CD4-positive, alpha-beta T cell (primary cell): ENCODE results near the gene GGTLC2. TPM values are rescaled to one million over a fixed set of nuclear protein-coding genes. Genes with fewer than 3 reads are reported as not detected.

Source experiments
- ATAC-seq: fragments of 200-7000 bp; cut with Tn5 transposase; one replicate; pipeline ENCODE4 v1.10.0; 2022; ENCODE audit warnings: mild to moderate bottlenecking; ENCODE audit not compliant: poor library complexity
- CTCF ChIA-PET: fragments of 350-600 bp; sonication (Branson Sonifier 250); formaldehyde crosslinking; loops from one replicate; lab custom pipeline; 2021; ENCODE audit warnings: antibody characterized with exemption, inconsistent platforms; lab: Charles Lee
- POLR2A ChIA-PET: fragments of 350-600 bp; sonication (Branson Sonifier 250); formaldehyde crosslinking; loops from one replicate; lab custom pipeline; 2021; ENCODE audit warnings: antibody characterized with exemption, inconsistent platforms; lab: Charles Lee
- DNase-seq, 14 experiments: peaks; one replicate each; pipeline ENCODE4 v3.0.0-alpha.2; 2013 to 2020; ENCODE audit warnings: mixed read lengths in 2 of 14
- H3K27ac ChIP-seq, 2 donors: one replicate each; pipeline versions ENCODE4 v1.5.1 to v1.7.0; 2013; ENCODE audit warnings: low read length in 2 of 2, low read depth in 1 of 2, mild to moderate bottlenecking in 1 of 2
- H3K27me3 ChIP-seq, 2 experiments: 1 replicate in 1 of 2; 2 replicates in 1 of 2; pipeline versions ENCODE4 v1.6.1 to v1.7.0; 2013; ENCODE audit warnings: low read length in 2 of 2, control low read depth in 1 of 2, mild to moderate bottlenecking in 1 of 2, moderate library complexity in 1 of 2; ENCODE audit not compliant: insufficient read depth in 2 of 2, control insufficient read depth in 1 of 2
- H3K36me3 ChIP-seq: one replicate; pipeline ENCODE4 v1.6.1; 2013; ENCODE audit warnings: low read length, control low read depth; ENCODE audit not compliant: insufficient read depth
- H3K4me1 ChIP-seq: one replicate; pipeline ENCODE4 v1.6.1; 2013; ENCODE audit warnings: low read length, control low read depth; ENCODE audit not compliant: insufficient read depth
- H3K4me3 ChIP-seq: one replicate; pipeline ENCODE4 v1.5.1; 2013; ENCODE audit warnings: mild to moderate bottlenecking, low read length, moderate library complexity
- H3K9me3 ChIP-seq, 2 experiments: 1 replicate in 1 of 2; 2 replicates in 1 of 2; pipeline versions ENCODE4 v1.6.1 to v1.7.0; 2013; ENCODE audit warnings: low read length in 2 of 2, mild to moderate bottlenecking in 2 of 2, control low read depth in 1 of 2, moderate library complexity in 1 of 2; ENCODE audit not compliant: control insufficient read depth in 1 of 2, insufficient read depth in 1 of 2
- H3K27ac Mint-ChIP-seq: one replicate; pipeline ENCODE4 v1.8.0; 2020; ENCODE audit warnings: mixed read lengths
- H3K27me3 Mint-ChIP-seq: one replicate; pipeline ENCODE4 v1.8.0; 2021; ENCODE audit warnings: mixed read lengths
- H3K36me3 Mint-ChIP-seq: one replicate; pipeline ENCODE4 v1.8.0; 2021; ENCODE audit warnings: low read depth, mixed read lengths
- H3K4me1 Mint-ChIP-seq: one replicate; pipeline ENCODE4 v1.8.0; 2021; ENCODE audit warnings: low read depth, mixed read lengths
- H3K4me3 Mint-ChIP-seq: one replicate; pipeline ENCODE4 v1.8.0; 2020; ENCODE audit warnings: mild to moderate bottlenecking, mixed read lengths
- H3K9me3 Mint-ChIP-seq: one replicate; pipeline ENCODE4 v1.8.0; 2020; ENCODE audit warnings: mixed read lengths
- CTCF ChIP-seq: fragments of 200-600 bp; IDR thresholded peaks from one replicate; pipeline ENCODE4 v1.8.0; 2022; ENCODE audit warnings: antibody characterized with exemption, mild to moderate bottlenecking
- intact Hi-C, 2 experiments: fragments of 100-400 bp; cut with DNase I in 1 of 2; cut with micrococcal nuclease in 1 of 2; formaldehyde crosslinking; loops; one replicate each; pipeline versions ENCODE4 v1.15.1 to v1.9.0; 2023 to 2025; cut with DNase I, micrococcal nuclease
- total RNA-seq, 174 experiments: library from RNA in 2 of 174; stranded (reverse) in 2 of 174; gene quantifications; one replicate each; pipeline ENCODE4 v1.2.3 and lab custom pipeline; 2021 to 2026

GGTLC2 gene
- total RNA-seq, 2 experiments from 2014 or later: not detected

- TF ChIP-seq CTCF: no peak
- no peak overlapping the region for H3K4me3 ChIP-seq
- DNase-seq (no peak), ATAC-seq (no peak)
- H3K4me3 Mint-ChIP-seq: no peak overlapping the region
- CTCF ChIA-PET: no interaction called here
- H3K9me3 ChIP-seq: no peaks in the 10 kb centered on the region
- H3K27me3 ChIP-seq: no peaks in the 10 kb centered on the region
- peaks cover 14% of the 10 kb centered on the region for H3K27me3 Mint-ChIP-seq
- H3K36me3 Mint-ChIP-seq: no peaks in the 10 kb centered on the region
- no peaks in the 10 kb centered on the region for H3K4me1 Mint-ChIP-seq
- no peaks in the 10 kb centered on the region for H3K4me1 ChIP-seq
- H3K27ac ChIP-seq: no peak overlapping the region
- H3K9me3 Mint-ChIP-seq: no peaks in the 10 kb centered on the region
- no peak overlapping the region for H3K27ac Mint-ChIP-seq
- intact Hi-C loops: no loop called here
- H3K36me3 ChIP-seq: no peaks in the 10 kb centered on the region
- POLR2A ChIA-PET: no interaction called here
Observed at GRCh38 chr22:22673099-22673498, 28.7 kb downstream of the GGTLC2 start.

- H3K36me3 Mint-ChIP-seq: no peaks in the 10 kb centered on the region
- TF ChIP-seq CTCF: no peak
- no peaks in the 10 kb centered on the region for H3K27me3 ChIP-seq
- no peak overlapping the region for H3K27ac Mint-ChIP-seq
- no peak overlapping the region for H3K4me3 Mint-ChIP-seq
- H3K27me3 Mint-ChIP-seq: peaks cover 14% of the 10 kb centered on the region
- ChIA-PET CTCF (no interaction called here), POLR2A (no interaction called here)
- no peaks in the 10 kb centered on the region for H3K36me3 ChIP-seq
- ATAC-seq (no peak), DNase-seq (no peak)
- H3K9me3 ChIP-seq: no peaks in the 10 kb centered on the region
- H3K27ac ChIP-seq: no peak overlapping the region
- intact Hi-C loops: no loop called here
- no peak overlapping the region for H3K4me3 ChIP-seq
- no peaks in the 10 kb centered on the region for H3K9me3 Mint-ChIP-seq
- no peaks in the 10 kb centered on the region for H3K4me1 ChIP-seq
- H3K4me1 Mint-ChIP-seq: no peaks in the 10 kb centered on the region
Observed at GRCh38 chr22:22673628-22674027, 29.2 kb downstream of the GGTLC2 start.

GRCh38 chr22:22674467-22674866 is 30.1 kb downstream of the GGTLC2 start:
- no peaks in the 10 kb centered on the region for H3K9me3 Mint-ChIP-seq
- no peaks in the 10 kb centered on the region for H3K36me3 ChIP-seq
- H3K36me3 Mint-ChIP-seq: no peaks in the 10 kb centered on the region
- no peaks in the 10 kb centered on the region for H3K4me1 Mint-ChIP-seq
- no peak overlapping the region for H3K27ac Mint-ChIP-seq
- TF ChIP-seq CTCF: no peak
- H3K27ac ChIP-seq: no peak overlapping the region
- no peak for ATAC-seq
- H3K4me3 Mint-ChIP-seq: no peak overlapping the region
- intact Hi-C loops: no loop called here
- CTCF ChIA-PET: no interaction called here
- no peaks in the 10 kb centered on the region for H3K27me3 ChIP-seq
- no peaks in the 10 kb centered on the region for H3K9me3 ChIP-seq
- H3K4me1 ChIP-seq: no peaks in the 10 kb centered on the region
- H3K4me3 ChIP-seq: no peak overlapping the region
- POLR2A ChIA-PET: no interaction called here
- H3K27me3 Mint-ChIP-seq: peaks cover 14% of the 10 kb centered on the region
- no peak for DNase-seq
